HG03064 (cell line): ENCODE results near the gene ZBTB37.
"Not testable (repeated sequence)": the region's sequence is repeated elsewhere in the genome, so short reads cannot be mapped to it uniquely, and the experiment has no call there.

Experiments
- ATAC-seq: cut with Tn5 transposase; IDR thresholded peaks from one replicate; pipeline ENCODE4 v1.9.1; 2021; ENCODE audit warnings: low read depth; ENCODE audit not compliant: unreplicated experiment

Gene ZBTB37

DNA sequence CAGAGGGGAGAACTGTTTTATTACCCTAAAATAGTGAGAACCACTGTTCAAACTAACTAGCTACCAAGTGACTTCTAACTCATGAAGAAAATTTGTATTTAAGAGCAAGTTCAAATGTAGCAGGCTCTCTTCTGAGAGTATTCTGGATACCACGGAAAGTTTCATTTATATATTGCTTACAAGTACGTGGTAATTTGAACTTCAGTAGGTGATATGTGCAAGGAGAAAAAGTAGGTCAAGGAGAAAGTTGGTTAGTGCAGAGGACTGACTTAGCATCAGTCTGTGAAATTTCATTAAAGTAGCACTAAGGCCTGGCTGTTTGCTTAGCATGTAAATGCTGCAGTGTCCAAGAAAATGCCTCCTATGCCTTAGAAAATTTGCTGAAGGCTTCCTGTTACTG, 32.2 kb downstream of the ZBTB37 start:
- ATAC-seq = no peak

DNA sequence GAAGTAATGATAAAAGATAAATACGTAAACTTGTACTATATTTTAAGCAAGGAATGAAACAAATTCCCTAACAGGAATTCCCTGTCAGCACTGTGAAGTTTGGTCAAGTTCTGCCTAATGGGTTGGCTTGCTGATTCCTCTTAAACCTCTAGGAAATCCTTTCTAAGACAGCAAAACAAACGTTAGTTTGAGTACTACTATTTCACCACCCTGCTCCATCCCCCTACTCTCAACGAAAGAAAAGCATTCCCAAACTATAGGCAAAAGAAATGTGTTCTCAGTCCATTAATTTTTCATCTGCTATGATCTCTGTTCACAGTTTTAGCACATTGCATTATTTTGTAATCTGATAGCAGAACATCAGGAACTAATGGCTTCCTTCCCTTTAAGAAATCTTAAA, 32.8 kb downstream of the ZBTB37 start:
- ATAC-seq = no peak

DNA sequence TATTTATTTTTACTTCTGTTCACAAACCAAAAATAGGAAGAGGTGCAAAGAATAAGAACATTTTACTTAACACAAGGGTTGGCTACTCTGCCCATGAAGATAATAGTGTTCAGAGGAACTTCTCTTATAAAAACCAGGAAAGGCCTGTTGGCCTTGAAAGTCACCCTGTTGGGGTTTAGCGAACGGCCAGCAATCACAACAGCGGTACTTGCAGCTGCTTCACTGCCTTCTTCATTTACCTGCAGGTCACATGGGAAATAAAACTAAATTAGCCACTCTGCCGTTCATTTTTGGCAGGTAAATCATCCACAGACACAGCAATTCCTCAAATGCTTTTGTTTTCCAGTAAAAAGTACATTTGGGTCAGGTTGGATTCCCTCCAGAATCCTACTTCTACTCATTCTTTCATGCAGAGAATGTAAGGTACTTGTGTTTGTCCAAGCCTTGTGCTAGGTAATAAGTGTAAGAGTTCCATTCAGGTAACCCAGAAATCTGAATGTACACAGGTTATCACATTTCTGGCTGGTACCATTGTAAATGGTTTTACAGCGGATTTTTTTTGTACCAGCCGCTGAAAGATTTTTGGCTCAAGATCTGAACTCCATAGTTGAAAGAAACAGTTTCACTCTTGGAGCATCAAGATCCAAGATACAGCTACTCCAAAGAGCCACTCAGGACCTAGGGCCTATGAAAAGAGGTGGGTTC, 35.8 kb downstream of the ZBTB37 start:
- no peak for ATAC-seq

DNA sequence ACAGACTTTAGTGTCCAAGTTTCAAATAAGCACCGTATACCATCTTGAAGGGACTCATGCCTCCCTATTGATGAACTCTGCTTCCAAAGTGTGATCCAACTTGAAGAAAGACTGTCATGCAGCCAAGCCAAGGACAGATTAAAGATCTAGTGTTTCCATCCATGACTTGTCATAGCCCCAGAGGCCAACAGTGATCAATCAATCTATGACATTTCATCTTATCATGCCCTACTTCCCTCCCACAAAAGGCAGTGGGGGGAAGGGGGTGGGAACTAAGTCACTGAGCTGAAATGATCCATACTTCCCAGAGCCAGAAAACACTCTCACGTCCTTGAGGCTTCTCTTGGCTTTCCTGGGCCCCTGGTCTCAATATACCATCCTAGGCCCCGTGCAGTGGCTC, 44.9 kb downstream of the ZBTB37 start:
- no peak for ATAC-seq

DNA sequence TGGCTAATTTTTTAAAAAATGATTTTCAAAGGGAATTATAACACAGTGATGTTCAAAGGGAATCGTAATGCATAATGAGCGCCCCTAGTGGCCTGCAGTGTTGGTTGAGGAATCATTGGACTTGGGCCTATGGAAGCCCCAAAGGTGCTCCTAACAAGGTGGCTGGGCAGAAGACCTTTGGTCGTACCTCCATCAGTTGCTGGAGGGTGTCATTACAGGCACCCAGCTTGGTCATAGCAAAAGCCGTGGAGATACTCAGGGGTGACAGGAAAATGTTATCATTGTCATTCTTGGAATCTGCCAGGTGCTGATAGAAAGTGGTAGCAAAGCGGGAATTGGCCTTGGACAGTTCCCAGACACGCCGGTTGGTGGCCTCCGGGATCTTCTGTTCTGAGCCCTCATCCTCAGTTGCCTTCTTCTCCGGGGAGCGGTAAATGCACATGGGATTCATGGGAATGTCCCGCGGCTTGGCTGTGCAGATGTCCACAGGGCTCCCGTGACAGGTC, 46.2 kb downstream of the ZBTB37 start:
- no peak for ATAC-seq

DNA sequence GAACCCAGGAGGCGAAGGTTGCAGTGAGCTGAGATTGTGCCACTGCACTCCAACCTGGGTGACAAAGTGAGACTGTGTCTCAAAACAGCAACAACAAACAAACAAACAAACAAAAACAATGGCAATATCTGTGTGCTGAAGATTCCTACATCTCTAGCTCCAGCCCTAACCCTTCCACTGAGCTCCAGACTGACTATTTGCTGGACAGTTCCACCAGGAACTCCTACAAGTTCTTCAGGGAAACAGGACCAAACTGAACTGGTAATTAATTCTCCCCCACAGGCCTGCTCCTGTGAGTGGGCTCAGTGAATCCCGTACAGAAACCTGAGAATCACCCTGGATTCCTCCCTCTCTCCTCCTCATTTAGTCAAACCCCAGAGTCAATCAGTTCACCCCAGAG, 47.4 kb downstream of the ZBTB37 start:
- no peak for ATAC-seq

DNA sequence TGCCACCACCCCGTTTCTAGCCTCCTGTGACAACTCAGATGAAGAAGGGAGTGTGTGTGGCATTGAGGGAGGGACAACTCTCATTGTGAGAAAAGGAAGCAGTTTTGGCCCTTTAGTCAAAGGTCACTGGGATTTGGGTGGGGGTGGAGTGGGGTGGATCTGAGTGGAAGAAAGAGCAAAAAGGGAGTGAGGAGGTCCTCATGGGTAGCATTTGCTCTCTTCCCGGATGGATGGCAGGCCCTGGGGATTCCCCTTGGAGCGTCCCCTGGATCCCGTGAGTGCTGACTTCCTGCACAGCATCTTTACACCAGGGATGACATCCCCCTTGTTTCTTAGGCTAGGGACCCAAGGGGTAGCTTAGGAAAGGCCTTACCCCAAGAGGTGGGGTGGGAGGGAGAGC, 48.5 kb downstream of the ZBTB37 start:
- no peak for ATAC-seq

DNA sequence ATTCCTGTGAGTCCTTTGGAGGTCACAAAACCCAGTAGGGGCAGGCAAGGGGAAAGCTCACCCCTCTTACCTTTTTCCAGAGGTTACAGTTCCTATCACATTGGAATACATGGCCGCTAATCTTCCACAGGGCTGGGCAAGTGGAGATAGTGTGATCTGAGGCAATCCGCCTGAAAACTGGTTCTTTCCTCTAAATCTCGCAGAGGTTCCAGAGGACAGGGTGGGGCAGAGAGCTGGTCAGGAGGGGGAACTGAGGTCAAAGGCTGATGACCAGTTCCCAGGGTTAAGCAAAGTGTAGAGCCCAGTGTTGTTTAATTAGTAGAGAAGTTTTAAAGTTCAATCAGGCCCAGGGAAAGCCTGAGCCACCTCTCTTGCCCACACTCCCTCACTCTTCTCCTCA, 49.0 kb downstream of the ZBTB37 start, which contains the start of gene SERPINC1:
TSS of gene SERPINC1 (minus strand) at position 179 of the 400 bp plus-strand sequence. CDS start at position 111, 68 bp downstream.
- no peak for ATAC-seq

DNA sequence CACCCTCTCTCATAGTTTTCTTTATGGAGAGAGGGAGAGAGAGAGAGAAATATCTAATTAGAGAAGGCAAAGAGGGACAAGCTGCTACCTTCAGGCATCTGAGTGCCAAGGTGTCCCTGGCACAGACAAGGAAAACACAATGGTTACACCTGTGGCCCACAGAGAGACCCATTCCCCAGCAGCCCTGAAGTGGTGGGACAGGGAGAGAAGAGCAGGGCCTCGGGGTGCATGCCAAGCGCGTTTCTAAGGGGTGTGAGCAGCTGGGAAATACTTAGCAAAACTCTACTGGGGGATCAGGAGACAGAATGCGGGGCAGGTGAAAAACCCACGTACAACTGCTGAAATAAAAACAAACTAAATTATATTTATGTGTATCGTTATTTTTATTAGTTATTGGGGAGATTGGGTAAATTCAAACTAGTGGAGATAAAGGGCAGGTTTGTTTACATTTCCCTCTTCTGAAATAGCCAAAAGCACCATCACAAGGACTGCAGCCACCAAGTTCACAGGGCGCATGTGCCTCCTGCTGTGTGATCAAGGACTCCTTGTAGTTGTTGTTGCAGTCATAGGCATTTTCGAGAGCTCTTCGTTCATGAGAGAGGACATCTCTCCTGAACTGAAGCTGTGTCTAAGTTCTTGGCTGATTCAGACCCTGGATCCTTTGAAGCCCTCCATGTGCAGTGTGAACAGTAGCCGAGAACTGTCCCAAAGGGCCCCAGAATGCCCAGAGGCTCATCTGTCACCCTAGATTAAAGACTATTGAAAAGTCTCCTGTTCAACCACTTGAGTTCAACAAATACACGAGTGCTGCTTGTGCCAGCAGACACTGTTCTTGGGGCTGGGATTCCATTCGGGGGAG, 49.7 kb downstream of the ZBTB37 start:
- no peak for ATAC-seq

DNA sequence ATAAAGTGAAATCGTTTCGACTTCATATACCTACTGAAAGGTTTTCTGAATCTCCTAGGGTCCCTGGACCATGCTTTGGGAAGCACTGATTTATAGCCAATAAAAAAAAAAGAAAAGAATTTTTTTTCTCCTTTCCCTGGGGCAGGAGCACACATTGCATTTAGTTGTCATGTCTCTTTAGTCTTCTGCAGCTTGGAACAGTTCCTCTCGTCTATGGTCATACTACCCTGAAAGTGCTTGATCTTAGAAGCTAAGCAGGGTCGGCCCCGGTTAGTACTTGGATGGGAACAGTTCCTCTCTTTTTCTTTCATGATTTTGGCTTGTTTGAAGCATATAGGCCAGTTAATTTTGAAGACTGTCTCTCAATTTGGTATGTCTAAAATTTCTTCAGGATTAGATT, 52.7 kb downstream of the ZBTB37 start:
- ATAC-seq = no peak

DNA sequence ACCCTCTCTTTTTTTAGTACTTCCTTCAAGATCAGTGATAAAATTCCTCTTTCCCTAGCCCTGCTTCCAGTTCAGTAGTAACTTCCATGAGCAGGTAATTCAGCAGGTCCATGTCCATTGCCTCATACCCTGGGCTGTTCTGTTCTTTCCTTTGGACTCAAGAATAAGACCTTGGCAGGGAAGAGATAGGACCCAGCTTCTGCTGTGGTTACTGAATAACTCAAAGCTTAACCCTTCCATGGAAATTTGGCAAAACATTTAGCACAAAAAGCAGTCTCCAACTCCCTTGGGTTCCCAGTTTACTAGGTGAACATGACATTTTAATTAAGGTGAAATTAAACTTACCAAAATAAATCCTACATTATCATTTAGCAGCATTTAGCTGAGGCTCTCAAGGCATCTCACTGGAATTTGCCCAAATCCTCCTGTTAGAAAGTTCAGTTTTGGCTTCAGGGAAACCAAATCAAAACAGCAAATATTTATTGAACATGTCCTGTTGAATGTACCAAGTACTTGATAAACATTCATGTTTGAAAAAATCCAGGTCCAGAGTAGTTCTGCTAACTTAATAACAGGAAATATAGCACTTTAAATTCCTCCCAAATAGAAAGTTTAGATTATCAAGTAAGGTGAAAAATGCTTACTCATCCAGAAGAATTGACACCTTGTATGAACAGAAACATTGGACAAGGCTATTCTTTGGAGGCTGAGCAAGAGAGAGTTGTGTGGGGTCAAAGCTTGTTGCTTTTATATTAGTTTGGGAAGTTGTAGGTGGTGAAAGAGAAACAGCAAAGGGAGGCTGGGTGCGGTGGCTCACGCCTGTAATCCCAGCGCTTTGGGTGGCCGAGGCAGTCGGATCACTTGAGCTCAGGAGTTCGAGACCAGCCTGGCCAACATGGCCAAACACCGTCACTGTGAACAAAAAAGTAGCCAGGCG, 57.4 kb downstream of the ZBTB37 start:
- ATAC-seq = no peak

DNA sequence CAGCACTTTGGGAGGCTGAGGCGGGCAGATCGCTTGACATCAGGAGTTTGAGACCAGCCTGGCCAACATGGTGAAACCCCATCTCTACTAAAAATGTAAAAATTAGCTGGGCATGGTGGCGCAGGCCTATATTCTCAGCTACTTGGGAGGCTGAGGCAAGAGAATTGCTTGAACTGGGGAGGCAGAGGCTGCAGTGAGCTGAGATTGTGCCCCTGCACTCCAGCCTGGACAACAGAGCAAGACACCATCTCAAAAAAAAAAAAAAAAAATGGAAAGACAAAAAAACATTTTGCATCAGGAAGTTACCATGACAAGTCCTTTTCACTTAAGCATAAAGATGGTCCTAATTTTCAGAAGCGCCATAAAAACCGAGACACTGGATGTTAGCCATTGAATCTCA, 62.4 kb downstream of the ZBTB37 start:
- ATAC-seq = not testable (repeated sequence)

DNA sequence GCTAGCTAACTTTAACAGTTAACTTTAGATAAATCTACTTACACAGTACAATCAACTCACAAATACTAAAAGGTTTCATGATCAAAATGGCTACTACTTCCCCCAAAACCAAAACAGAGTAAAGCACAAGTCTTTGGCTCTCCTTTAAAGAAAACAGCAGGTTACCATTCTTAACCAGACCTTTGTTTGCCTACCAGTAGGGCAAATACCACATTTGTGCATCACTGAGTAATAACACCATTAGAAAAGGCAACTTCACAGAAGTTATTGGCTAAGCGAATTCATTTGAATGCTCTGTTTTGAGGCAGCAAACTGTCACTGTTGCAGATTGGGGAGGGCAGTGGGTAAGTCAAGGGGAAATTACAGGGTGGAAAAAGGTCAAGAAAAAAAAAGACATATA, 66.3 kb downstream of the ZBTB37 start:
- ATAC-seq = no peak

DNA sequence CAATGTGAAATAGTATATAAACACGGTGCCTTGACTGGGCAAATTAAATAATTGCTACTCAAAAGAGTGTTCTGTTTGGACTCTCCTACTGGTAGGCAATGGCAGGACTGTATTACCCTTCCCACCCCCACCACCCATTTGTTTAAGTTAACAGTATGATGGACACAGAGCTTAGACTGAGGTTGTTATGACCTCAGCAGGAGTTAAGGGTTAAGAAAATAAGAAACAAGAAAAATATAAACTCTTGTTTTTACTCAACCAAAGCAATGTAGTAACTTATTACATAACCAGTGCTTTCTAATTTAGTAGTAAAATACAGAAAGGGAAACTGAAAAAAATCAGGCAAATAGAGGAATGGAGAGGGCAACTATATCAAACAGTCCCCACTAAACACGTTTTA, 68.9 kb downstream of the ZBTB37 start:
- ATAC-seq = no peak

DNA sequence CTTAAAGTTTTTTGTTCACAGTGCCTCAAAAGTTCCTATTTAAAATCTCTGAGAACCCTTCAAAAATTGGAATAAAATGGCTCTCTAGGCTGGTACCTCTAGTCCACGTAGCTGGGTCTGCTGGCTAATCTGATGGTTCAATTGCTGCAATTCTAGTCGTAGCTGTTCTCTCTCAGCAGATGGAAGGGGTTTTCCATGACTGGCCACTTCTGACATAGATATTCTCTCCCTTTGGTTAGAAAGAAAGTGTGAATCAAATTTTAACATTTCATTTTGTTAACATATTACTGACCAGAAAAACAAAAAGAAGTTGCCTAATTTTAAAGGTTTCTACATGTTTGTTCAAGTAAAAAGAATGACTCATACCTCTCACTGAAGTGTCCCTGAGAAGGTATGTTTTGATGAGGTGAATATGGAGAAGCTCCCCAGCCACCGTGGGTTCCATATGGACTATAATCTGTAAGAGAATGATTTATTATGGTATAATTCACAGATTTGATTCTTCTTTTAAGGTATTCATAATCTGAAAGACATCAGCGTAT, 78.3 kb downstream of the ZBTB37 start:
- ATAC-seq = no peak

DNA sequence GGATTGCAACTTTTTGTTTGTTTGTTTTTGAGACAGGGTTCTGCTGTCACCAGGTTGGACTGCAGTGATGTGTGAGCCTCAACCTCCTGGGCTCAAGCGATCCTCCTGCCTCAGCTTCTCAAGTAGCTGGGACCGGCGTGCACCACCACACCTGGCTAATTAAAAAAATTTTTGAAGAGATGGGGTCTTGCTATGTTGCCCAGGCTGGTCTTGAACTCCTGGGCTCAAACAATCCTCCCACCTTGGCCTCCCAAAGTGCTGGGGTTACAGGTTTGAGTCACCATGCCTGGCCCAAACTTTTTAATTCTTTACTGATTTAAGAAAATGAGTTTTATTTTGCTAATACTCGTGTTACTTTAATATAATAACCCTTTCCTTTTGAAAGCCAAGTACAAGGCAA, 80.4 kb downstream of the ZBTB37 start:
- ATAC-seq = no peak
